NCI-H526 treated with DMSO at 0.1 percent for 48 hours (cell line): Measurements from ENCODE around the gene ADAMTS9.

Experiments
- DNase-seq: peaks from one replicate; lab custom pipeline; 2025; lab: John Stamatoyannopoulos, UW

Gene ADAMTS9

DNA sequence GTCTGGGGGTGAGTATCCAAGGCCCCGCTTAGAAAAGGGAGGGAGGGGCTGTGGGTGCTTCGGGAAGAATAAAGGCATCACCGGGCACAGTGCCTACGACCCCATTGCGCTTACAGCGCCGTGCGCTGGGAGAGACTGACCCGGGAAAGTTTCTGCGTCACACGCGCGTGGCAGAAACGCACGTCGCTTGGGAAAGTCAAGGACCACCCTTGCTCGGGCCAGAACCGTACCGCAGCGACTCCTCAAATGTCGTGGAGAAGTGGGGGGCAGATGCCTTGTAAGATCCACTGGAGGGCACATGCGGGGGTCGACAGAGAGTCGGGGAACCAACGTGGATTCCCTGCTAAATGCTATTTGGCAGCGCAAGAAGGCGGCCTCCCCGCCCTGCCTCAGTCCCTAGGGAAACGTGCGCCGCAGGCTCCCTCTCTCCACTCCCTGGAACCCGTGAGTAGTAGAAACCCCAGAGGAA, 2.4 kb downstream of the ADAMTS9 start:
- no peak for DNase-seq

DNA sequence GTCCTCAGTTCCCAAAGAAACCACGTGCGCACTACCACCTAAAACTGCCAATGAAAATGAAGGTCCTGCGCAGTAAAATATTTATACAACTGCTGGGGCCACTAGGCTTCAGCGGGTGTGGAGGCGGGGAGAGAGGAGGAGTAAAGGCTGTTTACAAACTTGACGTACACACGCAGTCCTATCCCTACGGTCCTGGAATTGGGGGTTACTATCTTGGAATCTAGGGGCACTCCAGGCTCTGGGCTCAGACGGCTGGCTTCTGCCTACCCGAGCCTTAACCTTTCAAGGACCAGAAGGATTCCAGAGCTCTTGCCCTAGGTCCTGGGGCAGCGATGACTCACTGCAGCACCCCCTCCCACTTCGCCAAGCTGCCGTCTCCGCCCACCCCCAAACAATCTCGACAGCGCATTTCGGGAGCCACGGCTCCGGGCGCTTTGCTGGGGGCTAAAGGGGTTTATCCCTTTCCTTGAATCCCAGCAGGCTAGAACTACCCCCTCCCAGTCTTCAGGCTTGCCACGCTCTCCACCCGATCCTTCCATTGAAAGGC, 3.0 kb downstream of the ADAMTS9 start:
- DNase-seq, result no peak

DNA sequence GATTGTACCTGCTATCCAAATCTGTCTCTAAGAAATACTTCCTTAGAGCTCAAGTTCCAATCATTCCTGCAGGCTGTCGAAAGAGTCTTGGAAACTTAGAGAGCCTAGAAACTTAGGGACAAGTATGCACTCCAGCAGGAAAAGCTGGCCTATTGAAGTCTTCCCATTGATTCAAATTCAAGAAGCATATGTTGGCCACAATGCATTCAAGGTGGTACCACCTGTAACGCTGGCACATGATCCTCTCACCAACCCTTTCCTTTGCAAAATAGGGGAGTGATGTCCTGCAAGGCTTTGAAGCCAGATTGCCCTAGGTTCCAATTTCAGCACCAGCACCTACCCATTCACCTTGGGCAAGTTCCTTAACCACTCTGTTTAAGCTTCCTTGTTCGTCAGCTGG, 6.0 kb downstream of the ADAMTS9 start:
- DNase-seq, result no peak

DNA sequence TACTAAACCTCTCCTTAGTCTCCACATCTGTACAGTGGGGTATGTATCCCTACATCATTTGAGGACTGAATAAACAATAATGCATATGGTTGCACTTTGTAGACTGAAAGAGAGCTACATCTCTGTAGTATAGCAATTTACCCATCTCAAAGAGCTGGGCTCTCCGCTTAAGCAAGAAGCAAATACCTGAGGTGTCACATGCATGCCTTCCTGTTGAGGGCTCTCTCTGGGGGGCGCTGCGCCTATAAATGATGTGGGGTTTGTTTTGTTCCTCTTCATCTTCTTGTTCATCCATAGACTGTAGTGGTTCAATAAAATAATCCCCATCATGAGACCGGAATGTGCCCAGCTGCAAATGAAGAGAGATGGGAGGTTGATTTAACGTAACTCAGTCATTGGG, 6.8 kb downstream of the ADAMTS9 start:
- no peak for DNase-seq

DNA sequence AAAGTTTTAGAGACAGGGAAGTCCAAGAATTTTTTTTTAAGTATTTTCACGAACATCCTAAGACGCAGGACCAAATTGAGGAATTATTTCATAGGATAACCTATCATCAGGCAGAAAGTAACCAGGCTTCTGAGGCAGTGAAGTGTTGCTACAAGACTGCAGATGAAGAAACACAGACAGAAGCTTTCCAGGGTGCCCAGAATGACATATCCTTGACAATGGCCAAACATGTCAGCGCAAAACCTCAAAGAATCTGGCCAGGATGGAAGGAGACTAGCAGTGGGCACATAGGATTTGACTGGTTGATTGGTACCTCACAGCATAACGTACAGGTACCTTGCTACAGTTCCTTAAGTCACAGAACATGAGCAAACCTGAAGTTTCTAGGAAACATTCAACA, 7.5 kb downstream of the ADAMTS9 start:
- DNase-seq, result no peak

DNA sequence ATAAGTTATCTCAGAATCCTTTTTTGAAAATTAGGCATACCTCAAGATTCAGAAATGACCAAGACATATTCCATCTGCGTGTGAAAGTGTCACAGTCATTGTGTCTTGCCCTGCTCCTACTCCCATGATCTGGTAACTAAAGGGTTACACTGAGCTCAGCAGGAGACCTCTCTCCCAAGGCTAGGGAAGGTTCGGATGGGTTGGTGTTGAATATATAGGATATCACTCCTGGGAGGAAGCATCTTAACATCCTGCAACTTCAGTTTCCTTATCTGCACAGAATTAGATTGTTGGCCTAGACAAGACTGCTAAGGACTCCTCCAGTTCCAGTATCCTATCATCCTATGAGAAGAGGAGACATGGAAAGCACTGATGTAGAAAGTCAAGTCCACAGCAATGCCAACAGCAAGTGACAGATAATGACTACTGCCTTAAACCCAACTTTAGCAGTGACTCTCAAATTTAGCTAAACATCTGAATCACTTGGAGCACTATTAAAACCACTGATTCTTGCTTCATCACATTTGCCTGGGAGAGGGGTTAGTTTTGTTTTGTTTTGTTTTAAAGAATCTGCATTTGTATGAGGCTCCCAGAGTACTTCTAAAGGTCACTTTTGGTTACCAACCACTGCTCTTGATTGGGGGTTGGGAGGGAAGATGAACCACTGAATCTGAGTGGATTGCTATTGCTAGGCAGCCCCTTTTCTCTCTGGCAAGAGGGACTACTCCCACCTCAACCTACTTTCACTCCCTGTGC, 9.7 kb downstream of the ADAMTS9 start:
- no peak for DNase-seq

DNA sequence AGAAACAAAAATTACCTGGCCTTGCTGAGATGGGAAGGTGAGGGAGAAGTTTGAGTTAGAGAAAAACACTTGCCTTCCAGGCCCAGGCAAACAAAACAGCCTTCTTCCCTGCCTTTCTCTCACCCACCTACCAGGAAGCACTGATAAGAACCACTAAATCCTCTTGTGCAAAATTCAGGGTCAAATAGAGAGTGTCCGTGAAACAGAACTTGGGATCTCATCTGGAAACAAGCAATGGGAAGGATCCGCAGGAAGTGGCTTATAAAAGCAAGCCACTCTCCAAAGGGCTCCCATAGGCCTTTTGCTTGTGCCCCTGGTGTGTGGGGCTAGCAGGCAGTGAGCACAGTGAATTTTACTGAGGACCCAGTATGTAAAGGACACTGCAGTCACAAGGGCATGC, 11.0 kb downstream of the ADAMTS9 start:
- no peak for DNase-seq

DNA sequence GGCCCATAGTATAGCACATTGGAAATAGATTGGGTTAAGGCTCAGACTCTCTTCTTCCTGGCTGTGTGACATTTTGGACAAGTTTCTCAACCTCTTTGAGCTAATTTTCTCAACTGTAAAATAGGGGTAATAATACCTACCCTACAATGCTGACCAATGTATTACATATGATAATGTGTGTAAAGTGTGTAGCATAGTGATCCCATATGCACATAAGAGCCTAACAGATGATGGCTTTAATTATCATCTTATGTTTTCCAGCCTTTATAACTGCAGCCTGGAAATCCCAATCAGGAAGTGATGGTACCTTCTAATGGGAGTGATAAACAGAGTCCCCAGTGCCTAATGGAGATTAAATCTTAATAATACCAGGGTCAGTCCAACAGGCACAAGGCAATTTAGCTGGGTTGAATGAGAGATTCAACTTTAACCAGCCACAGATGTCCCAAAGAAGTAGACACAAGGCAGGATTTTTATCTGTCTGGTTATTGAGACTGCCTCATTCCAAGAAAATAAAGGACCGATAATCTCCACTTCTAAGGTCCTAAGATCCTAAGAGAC, 12.0 kb downstream of the ADAMTS9 start:
- DNase-seq, result no peak

DNA sequence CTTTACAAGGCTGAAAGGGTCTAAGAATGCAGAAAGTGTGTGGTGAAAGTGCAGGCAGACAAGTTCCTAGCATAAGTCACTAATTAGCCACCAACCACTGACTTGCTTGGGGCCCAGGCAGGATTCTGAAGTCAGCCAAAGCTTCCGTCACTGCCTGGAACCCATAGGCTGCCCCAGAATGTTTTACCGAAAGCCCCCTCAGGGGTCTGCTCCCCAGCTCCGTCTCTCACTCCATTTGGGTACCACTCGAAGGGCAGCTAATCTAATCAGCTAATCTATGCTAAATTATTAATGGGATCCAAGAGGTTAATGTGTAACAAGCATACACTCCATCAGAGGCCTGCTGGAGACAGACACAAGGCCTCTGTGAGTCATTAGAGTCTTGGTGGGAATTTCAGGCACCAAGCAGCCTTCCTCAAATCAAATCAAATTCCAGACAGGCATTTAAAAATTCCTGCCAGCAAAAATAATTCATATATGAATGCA, 13.2 kb downstream of the ADAMTS9 start:
- DNase-seq, result no peak

DNA sequence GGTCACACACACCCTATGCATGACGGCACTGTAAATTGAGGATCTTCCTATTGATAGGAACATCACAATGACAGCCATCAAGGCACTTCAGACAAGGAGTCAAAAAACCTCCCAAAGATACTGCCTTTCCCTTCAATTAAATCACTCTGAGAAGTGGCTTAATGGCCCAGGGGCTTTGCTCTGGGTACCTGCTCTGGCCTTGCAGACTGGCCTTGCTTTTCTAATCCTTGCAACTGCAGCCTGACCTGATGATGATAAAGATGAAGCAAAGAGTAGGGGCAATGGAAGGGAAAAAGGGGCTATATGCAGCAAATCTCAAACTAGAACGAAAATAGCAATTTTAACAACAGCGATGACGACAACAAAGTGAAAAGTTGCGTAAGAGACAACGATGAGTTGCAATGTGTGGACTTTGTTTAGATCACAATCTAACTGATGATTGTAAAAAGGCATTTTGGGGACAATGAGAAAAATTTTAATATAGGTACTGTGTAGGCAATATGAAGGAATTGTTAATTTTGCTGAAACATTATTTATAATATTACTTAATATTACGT, 14.6 kb downstream of the ADAMTS9 start:
- DNase-seq, result no peak

DNA sequence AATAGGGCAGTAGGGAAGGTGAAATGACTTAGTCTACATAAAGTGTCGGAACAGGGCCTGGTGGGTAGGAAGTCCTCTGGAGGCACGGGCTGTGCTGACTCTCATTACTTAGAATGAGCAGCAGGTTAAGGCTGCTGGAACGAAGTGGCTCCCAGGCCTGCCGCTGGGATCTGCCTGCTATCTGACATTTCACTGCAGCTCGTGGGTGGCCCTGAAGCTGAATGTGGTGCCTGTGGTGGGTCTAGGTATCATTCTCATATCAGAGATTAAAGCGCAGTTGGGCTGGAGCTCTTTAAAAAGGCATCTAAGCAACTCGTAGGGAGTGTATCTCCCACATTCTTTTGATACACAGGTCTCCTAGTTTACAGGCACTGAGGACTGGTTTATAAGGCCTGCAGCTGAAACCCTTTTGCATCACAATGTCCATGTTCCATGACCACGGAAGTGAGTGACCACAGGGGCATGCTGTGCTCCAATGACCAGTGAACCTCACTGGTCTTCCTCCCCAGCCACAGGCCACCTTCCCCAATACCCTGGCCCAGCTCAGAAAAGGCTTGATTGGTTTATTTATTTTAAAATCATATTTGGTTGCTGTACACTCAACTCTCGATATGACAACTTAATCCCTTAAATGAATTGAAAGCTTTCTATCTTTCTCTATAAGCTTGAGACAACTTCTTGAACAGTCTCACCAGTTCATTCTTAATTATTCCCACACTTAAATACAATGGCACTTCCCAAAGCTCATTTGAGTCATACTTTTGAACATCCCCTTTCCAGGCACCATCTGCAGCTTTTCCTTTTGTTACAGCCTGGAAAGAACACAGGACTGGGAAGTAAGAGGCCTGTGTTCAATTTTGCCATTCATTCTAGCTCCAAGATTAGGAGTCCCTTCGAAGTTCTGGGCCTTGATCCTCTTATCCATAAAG, 19.0 kb downstream of the ADAMTS9 start:
- DNase-seq, result no peak

DNA sequence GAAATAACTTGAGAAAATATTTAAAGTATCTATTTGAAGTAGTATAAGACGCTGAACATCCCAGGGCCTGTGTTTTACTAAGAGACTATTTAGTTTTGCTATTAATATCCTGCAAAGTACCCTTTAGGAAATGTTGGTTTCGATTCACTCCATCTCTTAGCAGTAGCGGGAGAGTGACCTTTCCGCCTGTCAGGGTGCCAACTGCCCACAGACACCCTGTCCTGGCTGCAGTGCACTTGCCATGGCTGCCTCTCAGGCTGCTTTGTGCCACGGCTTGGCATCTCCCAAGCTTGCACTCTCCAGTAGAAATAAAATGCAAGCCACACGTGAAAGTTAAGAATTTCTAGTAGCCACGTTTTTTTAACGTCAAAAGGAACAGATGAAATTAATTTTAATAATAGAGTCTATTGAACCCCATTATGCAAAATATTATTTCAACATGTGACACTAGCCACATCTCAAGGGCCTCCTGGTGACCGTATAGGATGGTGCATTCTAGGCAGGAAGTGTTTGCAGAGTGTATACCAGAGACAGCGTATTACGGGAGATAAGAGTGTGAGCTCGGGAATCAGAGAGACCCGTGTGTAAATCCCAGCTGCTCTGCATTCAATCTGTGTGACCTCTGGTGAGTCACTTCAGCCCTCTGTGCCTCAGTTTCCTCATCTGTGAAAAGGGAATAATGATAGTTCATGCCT, 19.8 kb downstream of the ADAMTS9 start:
- no peak for DNase-seq

DNA sequence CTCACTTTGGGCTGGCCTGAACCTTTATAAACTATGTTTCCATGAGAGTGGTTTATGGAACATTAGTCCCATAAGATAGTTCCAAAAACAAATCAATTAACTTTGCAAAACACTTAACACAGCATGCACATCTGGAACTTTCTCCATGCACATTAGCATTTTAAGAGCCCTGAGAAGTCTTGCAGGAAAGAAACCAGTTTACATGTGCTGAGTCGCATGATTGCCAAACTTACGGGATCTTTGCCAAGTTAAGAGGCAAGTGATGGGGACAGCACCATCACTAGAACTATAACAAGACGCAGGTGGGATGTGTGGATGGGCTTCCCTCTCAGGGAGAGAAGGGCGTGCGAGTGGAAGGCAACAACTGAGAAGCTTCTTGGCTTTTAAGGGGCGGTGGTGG, 20.7 kb downstream of the ADAMTS9 start:
- DNase-seq, result no peak

DNA sequence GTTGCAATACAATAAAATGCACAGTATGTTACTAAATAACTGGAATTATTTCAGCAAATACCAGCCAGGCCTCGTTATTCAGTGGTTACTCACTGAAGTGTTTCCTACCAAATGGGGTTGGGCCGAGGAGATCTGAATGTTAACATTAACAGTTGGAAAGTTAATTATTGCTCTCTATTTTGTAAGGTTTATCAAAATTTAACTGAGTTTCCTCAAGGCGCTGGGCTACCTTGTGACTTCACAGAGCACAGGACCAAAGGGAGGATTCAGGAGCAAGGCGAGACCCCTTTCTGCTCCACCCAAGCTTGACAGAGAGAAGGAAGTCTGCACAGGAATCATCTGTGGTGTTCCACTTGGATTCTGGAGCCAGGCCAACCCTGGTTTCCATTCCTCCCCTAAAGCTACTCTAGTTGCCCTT, 21.6 kb downstream of the ADAMTS9 start:
- DNase-seq, result no peak

DNA sequence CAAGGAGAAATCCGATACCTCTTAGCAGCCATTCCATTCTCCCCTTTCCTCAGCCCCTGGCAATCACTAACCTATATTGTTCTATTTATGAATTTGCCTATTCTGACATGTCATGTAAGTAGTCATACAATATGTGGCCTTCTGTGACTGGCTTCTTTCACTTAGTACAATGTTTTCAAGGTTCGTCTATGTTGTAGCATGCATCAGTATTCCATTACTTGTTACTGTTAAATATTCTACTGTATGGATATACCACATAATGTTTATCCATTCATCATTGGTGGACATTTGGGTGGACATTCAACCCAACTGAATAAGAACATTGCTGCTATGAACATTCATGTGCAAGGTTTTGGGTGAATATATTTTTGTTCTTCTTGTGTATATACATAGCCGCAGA, 23.4 kb downstream of the ADAMTS9 start:
- DNase-seq, result no peak

DNA sequence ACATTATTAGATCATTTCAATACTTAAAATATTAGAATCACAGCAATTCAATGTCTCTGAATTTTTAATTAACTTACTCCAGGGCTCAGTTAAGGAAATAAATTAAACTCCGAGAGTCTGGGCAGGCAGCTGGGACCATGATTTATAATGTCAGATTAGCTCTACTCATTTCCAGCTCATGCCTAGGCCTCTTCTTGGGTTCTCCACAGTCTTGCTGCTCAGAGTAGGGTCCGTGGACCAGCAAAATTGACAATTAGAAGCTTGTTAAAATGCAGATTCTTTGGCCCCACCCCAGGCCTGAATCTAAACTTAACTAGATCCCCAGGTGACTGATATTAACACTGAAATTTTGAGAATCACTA, 28.2 kb downstream of the ADAMTS9 start:
- DNase-seq, result no peak

DNA sequence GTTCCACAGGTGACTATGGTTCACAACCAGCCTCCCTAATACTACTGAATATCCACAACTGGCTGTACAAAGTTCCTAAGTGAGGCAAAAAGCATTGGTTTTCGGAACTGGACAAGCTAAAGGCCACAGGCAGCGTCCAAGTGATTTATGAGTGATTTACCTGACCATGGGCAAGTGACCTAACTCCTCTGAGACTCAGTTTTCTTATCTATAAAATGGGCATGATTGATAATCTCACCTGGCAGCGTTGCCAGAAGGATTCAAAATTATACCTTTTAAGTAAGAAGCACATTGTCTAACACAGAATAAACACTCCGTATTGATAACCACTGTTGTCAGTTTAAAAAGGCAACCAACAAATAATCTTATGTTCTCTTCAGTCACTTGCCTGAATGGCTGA, 29.8 kb downstream of the ADAMTS9 start:
- no peak for DNase-seq

DNA sequence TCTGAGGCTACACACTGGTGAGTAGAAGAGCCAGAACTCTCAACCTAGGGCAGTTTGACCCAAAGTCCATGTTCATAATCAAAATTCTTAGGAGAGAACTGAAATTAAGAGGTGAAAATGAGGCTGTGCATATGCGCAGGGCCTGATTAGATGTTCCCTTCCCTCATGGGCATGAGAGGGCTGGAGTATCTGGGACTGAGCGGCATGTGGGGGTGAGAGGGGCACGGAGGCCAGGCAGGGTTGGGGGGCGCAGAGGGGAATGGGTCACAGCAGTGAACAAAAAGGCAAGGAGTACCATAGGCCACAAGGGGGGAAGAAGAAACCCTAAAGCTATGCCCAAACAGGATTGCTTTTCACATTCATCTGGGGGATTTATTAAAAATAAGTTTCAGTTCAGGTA, 31.3 kb downstream of the ADAMTS9 start:
- DNase-seq, result no peak

DNA sequence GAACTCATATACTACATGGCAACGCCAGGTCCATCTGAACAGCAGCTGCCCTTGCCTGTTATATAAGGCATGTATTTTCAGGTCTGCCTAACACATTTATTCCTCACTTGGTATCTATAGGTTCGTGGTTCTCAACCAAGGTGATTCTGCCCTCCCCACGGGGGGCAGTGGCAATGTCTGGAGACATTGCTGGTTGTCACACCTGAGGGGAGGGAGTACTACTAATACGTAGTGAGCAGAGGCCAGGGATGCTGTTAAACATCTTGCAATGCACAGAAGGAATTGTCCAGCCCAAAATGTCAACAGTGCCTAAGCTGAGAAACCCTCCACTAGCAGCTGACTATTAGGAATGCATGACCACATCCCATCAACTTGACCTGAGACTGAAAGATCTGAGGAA, 32.6 kb downstream of the ADAMTS9 start:
- DNase-seq, result no peak

DNA sequence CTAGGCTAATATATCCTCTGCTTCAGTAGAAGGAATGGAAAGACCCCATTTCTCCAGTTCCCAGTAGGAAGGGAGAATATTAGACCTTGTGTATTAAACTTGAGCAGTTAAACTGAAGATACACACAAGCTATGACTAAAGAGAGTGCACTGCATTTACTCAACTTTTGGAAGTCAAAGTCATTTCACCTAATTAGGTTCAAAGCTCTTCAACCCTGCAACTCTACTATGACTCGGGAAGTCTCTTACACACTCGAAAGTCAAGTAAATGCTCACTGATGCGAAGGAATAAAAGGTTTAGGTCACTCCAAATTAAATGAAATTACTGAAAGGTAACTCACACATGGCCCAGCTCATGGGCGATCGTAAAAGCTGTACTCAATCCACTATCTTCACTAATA, 33.8 kb downstream of the ADAMTS9 start:
- no peak for DNase-seq

DNA sequence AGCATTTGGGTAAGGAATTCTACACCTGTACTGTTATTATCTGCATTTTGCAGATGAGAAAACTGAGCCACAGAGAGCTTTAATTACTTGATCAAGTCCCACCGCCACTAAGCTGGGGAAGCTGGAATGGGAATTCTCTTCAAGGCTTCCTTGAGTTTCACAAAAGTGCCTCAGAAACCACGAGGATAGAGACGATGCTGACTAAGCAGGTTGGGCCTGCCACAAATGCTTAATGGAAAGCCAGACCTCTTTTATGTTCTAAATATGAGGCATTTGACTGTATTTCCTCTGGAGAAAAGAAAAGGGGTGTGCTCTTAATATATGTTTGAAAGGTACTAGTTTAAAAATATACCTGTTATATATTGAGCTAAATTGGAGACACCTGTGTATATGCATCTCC, 34.7 kb downstream of the ADAMTS9 start:
- no peak for DNase-seq
